ENCODE results near the gene REEP6.
"Not testable (repeated sequence)": the region's sequence is repeated elsewhere in the genome, so short reads cannot be mapped to it uniquely, and the experiment has no call there.

REEP6 gene

DNA sequence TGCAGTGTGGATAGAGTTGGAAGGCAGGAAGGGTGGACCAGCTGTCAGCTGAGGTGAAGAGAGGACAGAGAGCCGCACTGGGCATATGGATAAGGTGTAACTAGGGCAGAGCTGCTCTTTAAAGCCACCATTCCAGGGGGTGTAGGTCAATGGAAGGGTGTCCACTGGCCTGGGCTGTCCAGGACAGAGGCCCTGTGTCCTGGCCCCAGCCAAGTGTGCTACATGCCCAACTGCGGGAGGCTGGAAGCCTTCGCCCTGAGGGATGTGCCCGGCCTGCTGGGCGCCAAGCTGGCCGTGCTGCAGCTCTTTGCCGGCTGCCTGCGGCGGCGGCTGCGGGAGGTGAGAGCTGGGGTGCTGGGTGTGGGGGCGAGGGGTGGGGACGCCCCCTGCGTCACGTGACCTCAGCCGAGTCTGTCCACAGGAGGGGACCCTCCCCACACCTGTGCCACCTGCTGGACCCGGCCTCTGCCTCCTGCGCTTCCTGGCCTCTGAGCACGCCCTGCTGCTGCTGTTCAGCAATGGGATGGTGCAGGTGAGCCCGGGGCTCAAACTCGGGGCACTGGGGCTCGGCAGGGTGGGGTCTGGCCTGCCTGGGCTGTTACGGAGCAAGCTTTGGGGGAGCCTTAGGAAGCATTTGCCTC is 42.6 kb downstream of the REEP6 start:
- H3K4me3 ChIP-seq (ENCODE audit: low read depth, low read length): no peak overlapping the region
- no peak for DNase-seq (ENCODE audit: low read depth)
- in situ Hi-C loops (cut with HindIII; ENCODE audit: low sequenced_read_pairs): no loop called here
- TF ChIP-seq, protein P1, sequence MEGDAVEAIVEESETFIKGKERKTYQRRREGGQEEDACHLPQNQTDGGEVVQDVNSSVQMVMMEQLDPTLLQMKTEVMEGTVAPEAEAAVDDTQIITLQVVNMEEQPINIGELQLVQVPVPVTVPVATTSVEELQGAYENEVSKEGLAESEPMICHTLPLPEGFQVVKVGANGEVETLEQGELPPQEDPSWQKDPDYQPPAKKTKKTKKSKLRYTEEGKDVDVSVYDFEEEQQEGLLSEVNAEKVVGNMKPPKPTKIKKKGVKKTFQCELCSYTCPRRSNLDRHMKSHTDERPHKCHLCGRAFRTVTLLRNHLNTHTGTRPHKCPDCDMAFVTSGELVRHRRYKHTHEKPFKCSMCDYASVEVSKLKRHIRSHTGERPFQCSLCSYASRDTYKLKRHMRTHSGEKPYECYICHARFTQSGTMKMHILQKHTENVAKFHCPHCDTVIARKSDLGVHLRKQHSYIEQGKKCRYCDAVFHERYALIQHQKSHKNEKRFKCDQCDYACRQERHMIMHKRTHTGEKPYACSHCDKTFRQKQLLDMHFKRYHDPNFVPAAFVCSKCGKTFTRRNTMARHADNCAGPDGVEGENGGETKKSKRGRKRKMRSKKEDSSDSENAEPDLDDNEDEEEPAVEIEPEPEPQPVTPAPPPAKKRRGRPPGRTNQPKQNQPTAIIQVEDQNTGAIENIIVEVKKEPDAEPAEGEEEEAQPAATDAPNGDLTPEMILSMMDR (IDR thresholded peaks at IDR 0.05; ENCODE audit: low read depth, low read length, missing control alignments): no peak

DNA sequence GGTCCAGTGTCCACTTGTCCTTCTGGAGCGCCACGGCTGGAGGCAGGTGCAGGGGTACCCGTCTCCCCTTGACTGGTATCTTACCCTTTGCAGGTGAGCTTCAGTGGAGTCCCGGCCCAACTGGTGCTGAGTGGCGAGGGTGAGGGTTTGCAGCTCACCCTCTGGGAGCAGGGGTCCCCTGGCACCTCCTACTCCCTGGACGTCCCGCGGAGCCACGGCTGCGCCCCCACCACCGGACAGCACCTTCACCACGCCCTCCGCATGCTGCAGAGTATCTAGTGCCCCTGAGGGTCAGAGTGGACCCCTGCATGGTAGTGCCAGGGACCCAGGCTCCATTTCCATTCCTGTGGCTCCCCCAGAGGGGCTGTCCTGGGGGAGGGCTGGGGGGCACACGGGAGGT is 44.0 kb downstream of the REEP6 start:
- TF ChIP-seq, protein P1 (IDR thresholded peaks at IDR 0.05; ENCODE audit: low read depth, low read length, missing control alignments): no peak
- no peak overlapping the region for H3K4me3 ChIP-seq (ENCODE audit: low read depth, low read length)
- in situ Hi-C loops (cut with HindIII; ENCODE audit: low sequenced_read_pairs): no loop called here
- DNase-seq (ENCODE audit: low read depth): no peak

DNA sequence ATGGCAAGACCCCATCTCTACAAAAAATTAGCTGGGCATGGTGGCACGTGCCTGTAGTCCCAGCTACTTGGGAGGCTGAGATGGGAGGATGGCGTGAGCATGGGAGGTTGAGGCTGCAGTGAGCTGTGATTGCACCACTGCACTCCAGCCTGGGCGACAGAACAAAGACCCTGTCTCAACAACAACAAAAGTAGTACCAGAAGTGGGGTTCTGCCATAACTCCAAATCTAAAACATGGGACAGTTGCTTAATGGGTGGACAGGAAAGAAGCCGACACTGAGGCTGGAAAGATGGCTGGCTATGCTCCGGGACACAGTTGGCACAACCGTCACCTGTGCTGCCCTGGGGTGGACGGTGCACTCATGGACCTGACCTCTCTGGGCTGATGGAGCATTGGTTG is 44.7 kb downstream of the REEP6 start:
- H3K4me3 ChIP-seq (ENCODE audit: low read depth, low read length); DNase-seq (ENCODE audit: low read depth); in situ Hi-C loops (cut with HindIII; ENCODE audit: low sequenced_read_pairs): not testable (repeated sequence)

DNA sequence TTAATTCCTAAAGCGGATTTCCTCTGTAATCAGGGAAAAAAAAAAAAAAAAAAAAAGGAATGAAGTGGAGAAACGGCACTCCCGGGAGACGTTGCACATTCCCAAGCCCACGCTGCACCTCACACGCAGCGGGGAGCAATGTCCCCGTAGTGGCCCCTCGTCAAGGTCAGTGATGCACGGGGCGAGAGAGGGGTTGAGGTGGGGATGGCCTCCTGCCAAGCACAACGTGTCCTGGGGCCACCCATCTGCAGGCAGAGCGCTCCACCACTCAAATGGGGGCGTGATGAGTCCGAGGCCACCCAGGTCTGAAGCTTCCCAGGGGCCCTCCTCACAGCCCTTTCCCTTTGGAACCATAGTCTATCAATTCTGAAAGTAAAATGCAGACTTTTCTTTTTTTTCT is 48.0 kb downstream of the REEP6 start:
- TF ChIP-seq, protein P1 (IDR thresholded peaks at IDR 0.05; ENCODE audit: low read depth, low read length, missing control alignments): no peak
- DNase-seq (ENCODE audit: low read depth): no peak
- no peak overlapping the region for H3K4me3 ChIP-seq (ENCODE audit: low read depth, low read length)
- in situ Hi-C loops (cut with HindIII; ENCODE audit: low sequenced_read_pairs): no loop called here

DNA sequence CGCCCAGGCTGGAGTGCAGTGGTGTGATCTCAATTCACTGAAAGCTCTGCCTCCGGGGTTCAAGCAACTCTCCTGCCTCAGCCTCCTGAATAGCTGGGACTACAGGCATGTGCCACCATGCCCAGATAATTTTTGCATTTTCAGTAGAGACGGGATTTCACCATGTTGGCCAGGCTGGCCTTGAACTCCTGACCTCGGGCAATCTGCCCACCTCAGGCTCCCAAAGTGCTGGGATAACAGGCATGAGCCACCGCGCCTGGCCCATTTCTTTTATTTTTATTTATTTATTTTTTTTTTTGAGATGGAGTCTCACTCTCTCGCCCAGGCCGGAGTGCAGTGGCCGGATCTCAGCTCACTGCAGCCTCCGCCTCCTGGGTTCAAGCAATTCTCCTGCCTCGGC is 48.8 kb downstream of the REEP6 start:
- DNase-seq (ENCODE audit: low read depth); H3K4me3 ChIP-seq (ENCODE audit: low read depth, low read length); in situ Hi-C loops (cut with HindIII; ENCODE audit: low sequenced_read_pairs): not testable (repeated sequence)

GRCh38 chr19:1540365-1540925 is 49.5 kb downstream of the REEP6 start:
- in situ Hi-C loops (cut with HindIII; ENCODE audit: low sequenced_read_pairs): no loop called here
- H3K4me3 ChIP-seq (ENCODE audit: low read depth, low read length): no peak overlapping the region
- no peak for DNase-seq (ENCODE audit: low read depth)
- TF ChIP-seq, protein P1 (IDR thresholded peaks at IDR 0.05; ENCODE audit: low read depth, low read length, missing control alignments): no peak

Measured in astrocyte of the cerebellum (primary cell).